ENCODE results near the gene UXS1. TPM values are rescaled to one million over a fixed set of nuclear protein-coding genes. Genes with fewer than 3 reads are reported as not detected.
"Not testable (repeated sequence)": the region's sequence is repeated elsewhere in the genome, so short reads cannot be mapped to it uniquely, and the experiment has no call there.

The UXS1 gene
- total RNA-seq, 1 donor from 2014 or later, result 68.3 TPM

DNA sequence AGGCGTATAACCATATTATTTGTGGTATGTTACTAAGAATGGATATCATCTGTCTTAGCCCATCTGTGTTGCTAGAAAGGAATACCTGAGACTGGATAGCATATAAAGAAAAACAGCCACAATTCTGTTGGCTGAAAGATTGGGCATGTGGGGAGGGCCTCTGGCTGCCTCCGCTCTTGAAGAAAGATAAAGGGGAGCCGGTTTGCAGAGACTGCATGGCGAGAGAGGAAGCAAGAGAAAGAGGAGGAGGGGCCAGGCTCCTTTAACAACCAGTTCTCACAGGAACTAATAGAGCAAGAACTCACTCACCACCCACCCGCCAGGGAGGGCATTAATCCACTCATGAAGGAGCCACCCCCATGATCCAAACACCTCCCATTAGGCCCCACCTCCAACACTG lies 29.2 kb upstream of the UXS1 start:
- TF ChIP-seq, protein P1, sequence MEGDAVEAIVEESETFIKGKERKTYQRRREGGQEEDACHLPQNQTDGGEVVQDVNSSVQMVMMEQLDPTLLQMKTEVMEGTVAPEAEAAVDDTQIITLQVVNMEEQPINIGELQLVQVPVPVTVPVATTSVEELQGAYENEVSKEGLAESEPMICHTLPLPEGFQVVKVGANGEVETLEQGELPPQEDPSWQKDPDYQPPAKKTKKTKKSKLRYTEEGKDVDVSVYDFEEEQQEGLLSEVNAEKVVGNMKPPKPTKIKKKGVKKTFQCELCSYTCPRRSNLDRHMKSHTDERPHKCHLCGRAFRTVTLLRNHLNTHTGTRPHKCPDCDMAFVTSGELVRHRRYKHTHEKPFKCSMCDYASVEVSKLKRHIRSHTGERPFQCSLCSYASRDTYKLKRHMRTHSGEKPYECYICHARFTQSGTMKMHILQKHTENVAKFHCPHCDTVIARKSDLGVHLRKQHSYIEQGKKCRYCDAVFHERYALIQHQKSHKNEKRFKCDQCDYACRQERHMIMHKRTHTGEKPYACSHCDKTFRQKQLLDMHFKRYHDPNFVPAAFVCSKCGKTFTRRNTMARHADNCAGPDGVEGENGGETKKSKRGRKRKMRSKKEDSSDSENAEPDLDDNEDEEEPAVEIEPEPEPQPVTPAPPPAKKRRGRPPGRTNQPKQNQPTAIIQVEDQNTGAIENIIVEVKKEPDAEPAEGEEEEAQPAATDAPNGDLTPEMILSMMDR (IDR thresholded peaks at IDR 0.05; ENCODE audit: partially characterized antibody, unreplicated experiment), result no peak
- H3K9me3 Mint-ChIP-seq (ENCODE audit: unreplicated experiment), result no peaks in the 10 kb centered on the region
- no peaks in the 10 kb centered on the region for H3K27me3 Mint-ChIP-seq (ENCODE audit: unreplicated experiment)
- no peak overlapping the region for H3K27ac Mint-ChIP-seq (ENCODE audit: unreplicated experiment)
- H3K4me3 Mint-ChIP-seq (ENCODE audit: unreplicated experiment), result no peak overlapping the region
- DNase-seq, result no peak
- H3K4me1 Mint-ChIP-seq (ENCODE audit: low read depth, unreplicated experiment), result no peaks in the 10 kb centered on the region
- no peaks in the 10 kb centered on the region for H3K36me3 Mint-ChIP-seq (ENCODE audit: unreplicated experiment)

DNA sequence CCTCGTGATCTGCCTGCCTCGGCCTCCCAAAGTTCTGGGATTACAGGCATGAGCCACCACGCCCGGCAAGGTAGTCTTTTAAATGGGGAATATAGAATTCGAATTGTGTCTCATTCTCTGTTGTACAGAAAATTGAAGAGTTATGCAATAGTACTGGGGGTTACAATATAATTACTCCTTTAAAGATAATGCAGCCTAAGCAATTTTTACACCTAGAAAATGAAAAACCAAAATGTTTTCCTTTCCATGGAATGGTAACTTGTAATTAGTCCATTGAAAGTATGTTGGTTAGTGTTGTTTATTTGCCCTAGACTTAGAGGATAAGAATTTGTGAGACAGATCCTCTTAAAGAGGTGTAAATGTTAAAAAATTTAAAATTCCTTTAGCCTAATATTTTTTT lies 28.0 kb upstream of the UXS1 start:
- not testable (repeated sequence) for H3K4me1 Mint-ChIP-seq (ENCODE audit: low read depth, unreplicated experiment); H3K36me3 Mint-ChIP-seq (ENCODE audit: unreplicated experiment); H3K27me3 Mint-ChIP-seq (ENCODE audit: unreplicated experiment); H3K9me3 Mint-ChIP-seq (ENCODE audit: unreplicated experiment); H3K4me3 Mint-ChIP-seq (ENCODE audit: unreplicated experiment); H3K27ac Mint-ChIP-seq (ENCODE audit: unreplicated experiment); DNase-seq

DNA sequence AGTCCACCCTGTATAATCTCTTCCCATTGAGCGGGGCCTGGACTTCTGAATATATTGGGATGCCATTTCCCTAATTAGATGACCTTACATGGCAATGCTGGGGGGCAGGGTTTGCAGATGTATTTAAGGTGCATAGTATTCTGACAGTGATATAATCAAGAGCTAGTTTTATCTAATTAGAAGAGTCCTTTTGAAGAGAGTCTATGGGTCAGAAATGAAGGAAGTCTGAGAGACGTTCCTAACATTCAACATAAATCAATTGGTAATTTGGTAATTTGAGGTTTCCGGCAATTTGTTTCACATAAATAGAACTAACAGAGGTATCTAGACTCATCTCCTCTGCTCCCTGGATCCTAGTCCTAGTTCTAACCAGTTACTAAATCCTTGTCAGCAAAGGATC lies 25.7 kb upstream of the UXS1 start:
- Mint-ChIP-seq H3K4me1 (ENCODE audit: low read depth, unreplicated experiment) (no peaks in the 10 kb centered on the region), H3K4me3 (ENCODE audit: unreplicated experiment) (no peak overlapping the region), H3K27ac (ENCODE audit: unreplicated experiment) (no peak overlapping the region), H3K36me3 (ENCODE audit: unreplicated experiment) (peaks cover 8% of the 10 kb centered on the region), H3K27me3 (ENCODE audit: unreplicated experiment) (peaks cover 2% of the 10 kb centered on the region), H3K9me3 (ENCODE audit: unreplicated experiment) (no peaks in the 10 kb centered on the region)
- no peak for DNase-seq
- TF ChIP-seq, protein P1 (IDR thresholded peaks at IDR 0.05; ENCODE audit: partially characterized antibody, unreplicated experiment), result no peak

DNA sequence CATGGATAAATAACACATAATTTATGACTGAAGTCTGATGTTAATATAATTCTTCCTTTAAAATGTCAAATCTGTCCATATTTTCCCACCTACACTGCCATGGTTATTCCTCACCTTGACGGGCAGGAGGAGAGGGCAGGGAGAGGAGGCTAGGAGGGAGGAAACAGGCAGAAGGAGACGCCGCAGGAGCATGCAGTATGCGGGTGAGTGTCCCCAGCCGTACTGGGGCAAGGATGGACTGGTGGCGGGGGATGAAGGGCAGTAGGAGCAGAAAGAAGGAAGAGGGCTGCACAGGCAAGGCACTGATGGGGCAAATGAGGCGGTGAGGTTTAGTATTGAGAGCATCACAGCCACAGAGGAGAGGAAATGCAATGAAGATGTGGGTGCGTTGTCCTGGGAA lies 25.1 kb upstream of the UXS1 start:
- not testable (repeated sequence) for H3K4me1 Mint-ChIP-seq (ENCODE audit: low read depth, unreplicated experiment); DNase-seq; H3K27me3 Mint-ChIP-seq (ENCODE audit: unreplicated experiment); H3K27ac Mint-ChIP-seq (ENCODE audit: unreplicated experiment); H3K4me3 Mint-ChIP-seq (ENCODE audit: unreplicated experiment); H3K9me3 Mint-ChIP-seq (ENCODE audit: unreplicated experiment); H3K36me3 Mint-ChIP-seq (ENCODE audit: unreplicated experiment)

DNA sequence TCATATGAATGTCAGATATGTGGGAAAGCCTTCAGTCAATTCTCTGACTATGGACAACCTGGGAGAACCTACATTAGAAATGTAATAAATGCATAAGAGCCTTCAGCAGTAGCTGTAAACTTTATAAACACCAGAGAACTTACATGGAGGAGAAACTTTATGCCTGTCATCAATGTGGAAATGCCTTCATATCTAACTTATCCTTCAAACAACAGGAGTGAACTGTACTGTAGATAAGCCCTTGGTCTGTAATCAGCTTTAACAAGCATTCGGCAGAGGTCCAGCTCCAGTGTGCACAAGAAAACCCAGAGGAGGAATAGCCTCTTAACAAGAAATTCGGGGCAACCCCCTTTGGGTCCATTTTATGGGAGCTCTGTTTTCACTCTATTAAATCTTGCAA lies 14.8 kb upstream of the UXS1 start:
- no peak for DNase-seq
- Mint-ChIP-seq H3K27me3 (ENCODE audit: unreplicated experiment) (no peaks in the 10 kb centered on the region), H3K36me3 (ENCODE audit: unreplicated experiment) (no peaks in the 10 kb centered on the region), H3K27ac (ENCODE audit: unreplicated experiment) (no peak overlapping the region), H3K9me3 (ENCODE audit: unreplicated experiment) (peaks cover 2% of the 10 kb centered on the region), H3K4me1 (ENCODE audit: low read depth, unreplicated experiment) (no peaks in the 10 kb centered on the region), H3K4me3 (ENCODE audit: unreplicated experiment) (no peak overlapping the region)
- TF ChIP-seq, protein P1 (IDR thresholded peaks at IDR 0.05; ENCODE audit: partially characterized antibody, unreplicated experiment), result no peak

DNA sequence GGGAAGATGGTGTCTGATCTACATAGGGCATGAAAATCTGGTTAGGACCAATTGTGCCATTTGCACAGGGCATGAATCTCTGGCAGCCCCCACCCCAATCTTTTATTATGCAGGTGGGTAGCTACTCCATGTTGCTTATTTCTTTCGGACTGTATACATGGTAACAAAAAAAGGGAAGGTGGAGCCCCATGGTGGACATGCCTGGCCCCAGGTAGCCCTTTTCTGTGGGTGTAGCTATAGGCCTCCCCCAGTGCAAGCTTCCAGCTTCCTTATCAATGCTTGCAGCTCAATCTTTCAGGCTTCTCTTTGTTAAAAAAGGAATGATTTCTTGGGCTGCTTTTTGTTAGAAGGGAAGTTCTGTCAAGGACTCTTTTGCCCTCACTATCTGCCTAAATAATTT lies 14.3 kb upstream of the UXS1 start:
- peaks cover 2% of the 10 kb centered on the region for H3K9me3 Mint-ChIP-seq (ENCODE audit: unreplicated experiment)
- H3K36me3 Mint-ChIP-seq (ENCODE audit: unreplicated experiment), result no peaks in the 10 kb centered on the region
- no peak overlapping the region for H3K27ac Mint-ChIP-seq (ENCODE audit: unreplicated experiment)
- H3K27me3 Mint-ChIP-seq (ENCODE audit: unreplicated experiment), result no peaks in the 10 kb centered on the region
- H3K4me1 Mint-ChIP-seq (ENCODE audit: low read depth, unreplicated experiment), result no peaks in the 10 kb centered on the region
- TF ChIP-seq, protein P1 (IDR thresholded peaks at IDR 0.05; ENCODE audit: partially characterized antibody, unreplicated experiment), result no peak
- no peak for DNase-seq
- H3K4me3 Mint-ChIP-seq (ENCODE audit: unreplicated experiment), result no peak overlapping the region

Data from glutamatergic neuron (in vitro differentiated cells).